Measurements from ENCODE around the gene UNC80. TPM values are rescaled to one million over a fixed set of nuclear protein-coding genes. Genes with fewer than 3 reads are reported as not detected.

Gene UNC80
- total and polyA plus RNA-seq, 2 donors (not counting 3 experiments of a cell fraction or from before 2014, with no cell fraction given) = not detected

DNA sequence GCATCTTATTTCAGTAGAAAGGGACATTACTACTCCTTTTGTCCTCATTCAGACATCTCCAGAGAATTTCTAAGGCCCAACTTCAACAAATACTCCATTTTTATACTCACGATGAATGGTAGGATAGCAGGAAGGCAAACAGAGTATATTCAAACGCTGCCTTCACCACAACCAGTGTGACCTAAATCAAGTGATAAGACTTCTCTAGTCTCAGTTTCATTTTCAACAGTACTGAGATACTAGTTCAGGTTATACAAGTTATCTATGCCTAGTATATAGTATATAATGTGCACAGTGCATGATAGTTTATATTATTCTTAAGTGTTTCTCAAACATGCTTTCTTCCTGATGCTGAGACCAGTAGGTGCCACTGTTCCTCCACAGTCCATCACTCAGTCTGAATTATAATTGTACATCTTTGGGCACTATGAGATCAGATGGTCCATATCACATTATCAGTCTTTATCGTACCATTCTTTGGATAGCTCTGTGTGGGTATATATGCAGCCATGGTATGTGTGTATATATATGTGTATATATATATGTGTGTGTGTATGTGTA lies 164.6 kb downstream of the UNC80 start:
- no TSS peak for BruUV-seq (replicated peaks)

More for the DNA sequence above, 164.6 kb downstream of the UNC80 start:
- H3K9me1 ChIP-seq (replicated peaks; ENCODE audit: control insufficient read depth, extremely low read depth, insufficient read depth, low read length) = no peaks in the 10 kb centered on the region
- no peak overlapping the region for H2AFZ ChIP-seq (ENCODE audit: low read depth, low read length)
- no peak overlapping the region for H3K9ac ChIP-seq (replicated peaks; ENCODE audit: extremely low read depth, insufficient read depth, low read length)
- intact Hi-C loops (cut with micrococcal nuclease) = loop anchor here (1.0 kb wide), 1 partner anchor 25 kb away; no protein-coding TSS in a partner anchor
- CTCF ChIA-PET = interaction anchor here (1.3 kb wide), 1 partner anchor 13 kb away, joined by 3 read pairs; no protein-coding TSS in a partner anchor
- TF ChIP-seq, protein P1, sequence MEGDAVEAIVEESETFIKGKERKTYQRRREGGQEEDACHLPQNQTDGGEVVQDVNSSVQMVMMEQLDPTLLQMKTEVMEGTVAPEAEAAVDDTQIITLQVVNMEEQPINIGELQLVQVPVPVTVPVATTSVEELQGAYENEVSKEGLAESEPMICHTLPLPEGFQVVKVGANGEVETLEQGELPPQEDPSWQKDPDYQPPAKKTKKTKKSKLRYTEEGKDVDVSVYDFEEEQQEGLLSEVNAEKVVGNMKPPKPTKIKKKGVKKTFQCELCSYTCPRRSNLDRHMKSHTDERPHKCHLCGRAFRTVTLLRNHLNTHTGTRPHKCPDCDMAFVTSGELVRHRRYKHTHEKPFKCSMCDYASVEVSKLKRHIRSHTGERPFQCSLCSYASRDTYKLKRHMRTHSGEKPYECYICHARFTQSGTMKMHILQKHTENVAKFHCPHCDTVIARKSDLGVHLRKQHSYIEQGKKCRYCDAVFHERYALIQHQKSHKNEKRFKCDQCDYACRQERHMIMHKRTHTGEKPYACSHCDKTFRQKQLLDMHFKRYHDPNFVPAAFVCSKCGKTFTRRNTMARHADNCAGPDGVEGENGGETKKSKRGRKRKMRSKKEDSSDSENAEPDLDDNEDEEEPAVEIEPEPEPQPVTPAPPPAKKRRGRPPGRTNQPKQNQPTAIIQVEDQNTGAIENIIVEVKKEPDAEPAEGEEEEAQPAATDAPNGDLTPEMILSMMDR (IDR thresholded peaks at IDR 0.05; ENCODE audit: extremely low read depth in 1 of 2, insufficient read depth in 1 of 2, low read depth in 1 of 2, low read length in 2 of 2) = peak in 1 of 2 donors; percentile 3
- TF ChIP-seq, protein P2, sequence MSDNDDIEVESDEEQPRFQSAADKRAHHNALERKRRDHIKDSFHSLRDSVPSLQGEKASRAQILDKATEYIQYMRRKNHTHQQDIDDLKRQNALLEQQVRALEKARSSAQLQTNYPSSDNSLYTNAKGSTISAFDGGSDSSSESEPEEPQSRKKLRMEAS (IDR thresholded peaks at IDR 0.05; ENCODE audit: insufficient read depth, insufficient read length) = no peak
- TF ChIP-seq FOS (IDR thresholded peaks at IDR 0.05; ENCODE audit: borderline replicate concordance, insufficient read depth, low read length) = no peak
- no peak overlapping the region for H3K27ac ChIP-seq (ENCODE audit: insufficient read depth, low read depth, low read length)
- FAIRE-seq (no peak), DNase-seq (ENCODE audit: low read depth, low spot score) (no peak)
- no peaks in the 10 kb centered on the region for H4K20me1 ChIP-seq (replicated peaks; ENCODE audit: control insufficient read depth, extremely low read depth, insufficient read depth, low read length)
- no peaks in the 10 kb centered on the region for H3K9me3 ChIP-seq (replicated peaks; ENCODE audit: control insufficient read depth, insufficient read depth, low read length)
- no peaks in the 10 kb centered on the region for H3K79me2 ChIP-seq (ENCODE audit: control insufficient read depth, insufficient read depth, low read length)
- POLR2A ChIA-PET = no interaction called here
- no peak overlapping the region for H3K4me3 ChIP-seq (replicated peaks in 1 of 3; ENCODE audit: insufficient read depth in 1 of 3, low read depth in 1 of 3, low read length in 3 of 3)
- H3K4me2 ChIP-seq (ENCODE audit: insufficient read depth, low read length) = no peak overlapping the region
- no peaks in the 10 kb centered on the region for H3K27me3 ChIP-seq (ENCODE audit: control insufficient read depth in 2 of 2, insufficient read depth in 2 of 2, low read length in 2 of 2)
- H3K36me3 ChIP-seq (ENCODE audit: control insufficient read depth in 2 of 2, extremely low read depth in 1 of 2, insufficient read depth in 2 of 2, low read length in 2 of 2) = no peaks in the 10 kb centered on the region
- no peaks in the 10 kb centered on the region for H3K4me1 ChIP-seq (ENCODE audit: control insufficient read depth, extremely low read depth, insufficient read depth, low read length)
- dilution Hi-C loops (cut with MboI; ENCODE audit: extremely low pct_ligation_motif_present, low sequenced_read_pairs) = no loop called here

All from endothelial cell of umbilical vein (primary cell).